MM.1S (cell line): ENCODE measurements around the gene CDK5RAP3.

Experiments used
- DNase-seq: peaks from one replicate; pipeline ENCODE4 v3.0.0-alpha.2; 2015
- H2AFZ ChIP-seq: fragments of 300-600 bp; sonication (generic); 2 replicates; pipeline ENCODE4 v1.6.0; 2016; ENCODE audit warnings: antibody characterized with exemption, low read length
- H3F3A ChIP-seq: fragments of 300-600 bp; sonication (generic); 2 replicates; pipeline ENCODE4 v1.6.1; 2016; ENCODE audit warnings: mild to moderate bottlenecking, antibody characterized with exemption, low read length, moderate library complexity, mixed read lengths; ENCODE audit not compliant: insufficient read depth
- H3K27ac ChIP-seq: fragments of 300-600 bp; sonication (generic); 2 replicates; pipeline ENCODE4 v1.5.1; 2016; ENCODE audit warnings: mild to moderate bottlenecking, low read length
- H3K27me3 ChIP-seq: fragments of 300-600 bp; sonication (generic); replicated peaks from 2 replicates; pipeline ENCODE4 v1.6.0; 2016; ENCODE audit warnings: low read length; ENCODE audit not compliant: insufficient read depth
- H3K36me3 ChIP-seq: fragments of 300-600 bp; sonication (generic); replicated peaks from 2 replicates; pipeline ENCODE4 v1.6.1; 2016; ENCODE audit warnings: mild to moderate bottlenecking, low read length, mixed read lengths; ENCODE audit not compliant: insufficient read depth
- H3K4me1 ChIP-seq: fragments of 300-600 bp; sonication (generic); 2 replicates; pipeline ENCODE4 v1.6.1; 2016; ENCODE audit warnings: low read length, mixed read lengths
- H3K4me2 ChIP-seq: fragments of 300-600 bp; sonication (generic); 2 replicates; pipeline ENCODE4 v1.6.0; 2016; ENCODE audit warnings: low read depth, low read length
- H3K4me3 ChIP-seq: fragments of 300-600 bp; sonication (generic); 2 replicates; pipeline ENCODE4 v1.5.1; 2016; ENCODE audit warnings: low read length, mixed read lengths
- H3K79me2 ChIP-seq: fragments of 300-600 bp; sonication (generic); 2 replicates; pipeline ENCODE4 v1.6.1; 2016; ENCODE audit warnings: mixed run types, low read length, mixed read lengths
- H3K9ac ChIP-seq: fragments of 300-600 bp; sonication (generic); 2 replicates; pipeline ENCODE4 v1.6.1; 2016; ENCODE audit warnings: low read length, mixed read lengths
- H3K9me2 ChIP-seq: fragments of 300-600 bp; sonication (generic); replicated peaks from 2 replicates; pipeline ENCODE4 v1.6.1; 2016; ENCODE audit warnings: mild to moderate bottlenecking, low read length, mixed read lengths; ENCODE audit not compliant: insufficient read depth
- H3K9me3 ChIP-seq: fragments of 300-600 bp; sonication (generic); replicated peaks from 2 replicates; pipeline ENCODE4 v1.6.1; 2016; ENCODE audit warnings: mild to moderate bottlenecking, low read length, mixed read lengths; ENCODE audit not compliant: insufficient read depth
- H4K20me1 ChIP-seq: fragments of 300-600 bp; sonication (generic); 2 replicates; pipeline ENCODE4 v1.6.1; 2016; ENCODE audit warnings: mild to moderate bottlenecking, low read length, moderate library complexity, mixed read lengths; ENCODE audit not compliant: insufficient read depth
- EZH2 ChIP-seq: fragments of 300-600 bp; sonication (generic); optimal IDR thresholded peaks from 2 replicates; pipeline ENCODE3; 2017; ENCODE audit warnings: low read depth, mild to moderate bottlenecking, antibody characterized with exemption, low read length, mixed read lengths
- EZH2phosphoT487 ChIP-seq: fragments of 300-600 bp; sonication (generic); IDR thresholded peaks from 2 replicates; pipeline ENCODE4 v1.6.1; 2018; ENCODE audit warnings: antibody characterized with exemption, low read length
- TF ChIP-seq, protein P1 (sequence below): fragments of 300-600 bp; sonication (generic); IDR thresholded peaks from 2 replicates; pipeline ENCODE4 v1.5.1; 2016; ENCODE audit warnings: antibody characterized with exemption, low read length, mixed read lengths

The CDK5RAP3 gene

DNA sequence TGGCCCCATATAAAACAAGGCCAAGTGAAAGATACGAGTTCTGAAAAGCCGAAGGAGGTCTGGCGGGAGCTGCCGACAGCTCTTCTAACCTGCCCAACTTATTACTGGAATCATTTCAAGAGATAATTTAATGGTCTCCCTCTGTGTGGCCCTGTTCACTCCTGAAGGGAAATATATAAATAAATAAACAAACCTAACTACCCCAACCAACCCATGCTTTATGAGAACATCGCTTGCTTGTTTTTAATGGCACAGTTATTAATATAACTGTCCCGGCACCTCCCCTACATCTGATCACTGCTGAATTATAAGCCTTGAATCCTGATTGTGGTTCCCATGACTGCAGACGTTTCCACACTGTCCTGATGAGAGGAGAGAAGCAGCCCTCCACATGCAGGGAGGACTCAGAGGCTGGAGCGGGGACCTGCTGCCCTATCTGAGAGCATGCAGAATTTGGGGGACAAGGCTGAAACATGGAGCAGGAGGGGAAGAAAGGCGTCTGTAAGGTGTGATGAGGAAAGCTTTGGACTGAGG lies 22.2 kb downstream of the CDK5RAP3 start:
- no peak overlapping the region for H3K9ac ChIP-seq
- no peaks in the 10 kb centered on the region for H4K20me1 ChIP-seq
- H3F3A ChIP-seq = peaks cover 12% of the 10 kb centered on the region
- H3K9me3 ChIP-seq = no peaks in the 10 kb centered on the region
- no peaks in the 10 kb centered on the region for H3K9me2 ChIP-seq
- H2AFZ ChIP-seq = no peak overlapping the region
- H3K79me2 ChIP-seq = no peaks in the 10 kb centered on the region
- TF ChIP-seq, protein P1, sequence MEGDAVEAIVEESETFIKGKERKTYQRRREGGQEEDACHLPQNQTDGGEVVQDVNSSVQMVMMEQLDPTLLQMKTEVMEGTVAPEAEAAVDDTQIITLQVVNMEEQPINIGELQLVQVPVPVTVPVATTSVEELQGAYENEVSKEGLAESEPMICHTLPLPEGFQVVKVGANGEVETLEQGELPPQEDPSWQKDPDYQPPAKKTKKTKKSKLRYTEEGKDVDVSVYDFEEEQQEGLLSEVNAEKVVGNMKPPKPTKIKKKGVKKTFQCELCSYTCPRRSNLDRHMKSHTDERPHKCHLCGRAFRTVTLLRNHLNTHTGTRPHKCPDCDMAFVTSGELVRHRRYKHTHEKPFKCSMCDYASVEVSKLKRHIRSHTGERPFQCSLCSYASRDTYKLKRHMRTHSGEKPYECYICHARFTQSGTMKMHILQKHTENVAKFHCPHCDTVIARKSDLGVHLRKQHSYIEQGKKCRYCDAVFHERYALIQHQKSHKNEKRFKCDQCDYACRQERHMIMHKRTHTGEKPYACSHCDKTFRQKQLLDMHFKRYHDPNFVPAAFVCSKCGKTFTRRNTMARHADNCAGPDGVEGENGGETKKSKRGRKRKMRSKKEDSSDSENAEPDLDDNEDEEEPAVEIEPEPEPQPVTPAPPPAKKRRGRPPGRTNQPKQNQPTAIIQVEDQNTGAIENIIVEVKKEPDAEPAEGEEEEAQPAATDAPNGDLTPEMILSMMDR = no peak
- TF ChIP-seq EZH2 (no peak), EZH2phosphoT487 (no peak)
- no peaks in the 10 kb centered on the region for H3K36me3 ChIP-seq
- no peak overlapping the region for H3K27ac ChIP-seq
- H3K4me1 ChIP-seq = peaks cover 25% of the 10 kb centered on the region
- no peak overlapping the region for H3K4me2 ChIP-seq
- no peak for DNase-seq
- no peak overlapping the region for H3K4me3 ChIP-seq
- H3K27me3 ChIP-seq = no peaks in the 10 kb centered on the region

DNA sequence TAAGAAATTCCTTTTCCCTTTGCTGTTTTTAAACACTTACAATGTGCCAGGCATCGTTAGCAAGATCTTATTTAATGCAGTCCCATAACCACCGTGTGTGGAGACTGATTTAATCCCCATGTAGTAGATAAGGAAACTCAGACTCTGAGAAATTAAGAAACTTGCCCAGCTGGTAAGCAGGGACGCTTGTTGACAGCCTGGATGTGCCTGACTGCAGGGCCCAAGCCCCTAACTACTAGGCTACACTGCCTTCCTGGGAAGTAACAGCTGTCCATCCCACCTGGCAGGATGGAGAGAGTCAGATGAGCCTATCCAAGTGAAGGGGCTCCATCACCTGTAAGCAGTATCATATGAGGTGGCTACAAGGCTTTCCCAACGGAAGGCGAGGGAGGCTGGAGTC lies 23.1 kb downstream of the CDK5RAP3 start:
- TF ChIP-seq, protein P1 = no peak
- no peak for TF ChIP-seq EZH2
- no peak for TF ChIP-seq EZH2phosphoT487
- no peaks in the 10 kb centered on the region for H3K79me2 ChIP-seq
- no peaks in the 10 kb centered on the region for H3K27me3 ChIP-seq
- no peak overlapping the region for H3K4me2 ChIP-seq
- H3K36me3 ChIP-seq = no peaks in the 10 kb centered on the region
- no peak overlapping the region for H2AFZ ChIP-seq
- H3K4me3 ChIP-seq = no peak overlapping the region
- H3K9me2 ChIP-seq = no peaks in the 10 kb centered on the region
- no peak overlapping the region for H3K9ac ChIP-seq
- peaks cover 20% of the 10 kb centered on the region for H3K4me1 ChIP-seq
- H4K20me1 ChIP-seq = no peaks in the 10 kb centered on the region
- no peak overlapping the region for H3K27ac ChIP-seq
- peaks cover 11% of the 10 kb centered on the region for H3F3A ChIP-seq
- DNase-seq = no peak
- H3K9me3 ChIP-seq = no peaks in the 10 kb centered on the region

DNA sequence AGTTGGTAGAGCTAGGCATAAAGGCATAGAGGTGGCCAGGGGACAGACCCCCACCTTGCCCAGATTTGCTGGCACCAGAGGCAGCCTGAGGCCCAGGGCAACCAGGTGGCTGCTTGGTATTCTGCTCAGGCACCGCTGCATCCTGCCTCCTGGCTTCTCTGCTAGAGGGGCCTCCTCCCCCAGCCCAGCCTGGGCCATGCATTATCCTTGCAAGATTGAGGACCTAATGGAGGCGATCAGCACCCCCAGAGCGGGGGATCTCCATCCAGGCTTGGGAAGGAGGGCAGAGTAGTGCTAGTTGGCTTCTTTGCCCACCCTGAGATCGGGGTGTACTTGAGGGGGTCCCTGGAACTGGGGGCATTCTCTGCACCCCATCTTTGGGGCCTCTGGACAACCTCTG lies 23.8 kb downstream of the CDK5RAP3 start:
- Histone ChIP-seq H3K9me3 (no peaks in the 10 kb centered on the region), H2AFZ (no peak overlapping the region), H3K27me3 (no peaks in the 10 kb centered on the region), H3K4me2 (no peak overlapping the region), H3F3A (peaks cover 4% of the 10 kb centered on the region; the same call in 1 of the 2 replicates), H4K20me1 (no peaks in the 10 kb centered on the region), H3K36me3 (no peaks in the 10 kb centered on the region), H3K79me2 (no peaks in the 10 kb centered on the region), H3K27ac (no peak overlapping the region), H3K4me1 (peaks cover 12% of the 10 kb centered on the region), H3K9me2 (no peaks in the 10 kb centered on the region), H3K4me3 (no peak overlapping the region), H3K9ac (no peak overlapping the region)
- no peak for DNase-seq
- TF ChIP-seq EZH2phosphoT487 (no peak), EZH2 (no peak)
- TF ChIP-seq, protein P1 = no peak
